ENCODE data around the gene THRAP3. TPM values are rescaled to one million over a fixed set of nuclear protein-coding genes. Genes with fewer than 3 reads are reported as not detected.

The THRAP3 gene
- total RNA-seq, 4 donors from 2014 or later: 64.1 to 102 (median 76.9) TPM

DNA sequence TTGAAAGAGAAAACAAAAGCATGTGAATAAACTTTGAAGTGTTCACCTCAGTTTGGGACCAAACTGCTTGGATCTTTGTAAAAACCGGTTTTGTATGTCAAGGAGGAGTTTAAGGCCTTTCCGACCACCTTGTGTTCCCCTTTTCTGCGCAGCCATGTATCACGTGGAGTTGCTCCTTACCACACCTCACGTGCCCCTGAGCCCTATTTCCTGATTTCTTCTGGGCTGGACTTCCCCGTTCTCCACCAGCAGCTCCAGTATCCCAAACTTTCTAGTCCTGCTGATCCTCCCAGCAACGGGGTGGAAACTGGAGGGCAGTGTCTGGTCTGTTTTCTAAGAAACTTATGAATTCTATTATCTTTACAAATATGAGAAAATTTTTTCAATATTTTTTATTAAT is 80.3 kb downstream of the THRAP3 start:
- WGBS, 2 donors: 67 to 68% methylated on average over 7 of the region's 7 CpGs
- TF ChIP-seq, protein P1, sequence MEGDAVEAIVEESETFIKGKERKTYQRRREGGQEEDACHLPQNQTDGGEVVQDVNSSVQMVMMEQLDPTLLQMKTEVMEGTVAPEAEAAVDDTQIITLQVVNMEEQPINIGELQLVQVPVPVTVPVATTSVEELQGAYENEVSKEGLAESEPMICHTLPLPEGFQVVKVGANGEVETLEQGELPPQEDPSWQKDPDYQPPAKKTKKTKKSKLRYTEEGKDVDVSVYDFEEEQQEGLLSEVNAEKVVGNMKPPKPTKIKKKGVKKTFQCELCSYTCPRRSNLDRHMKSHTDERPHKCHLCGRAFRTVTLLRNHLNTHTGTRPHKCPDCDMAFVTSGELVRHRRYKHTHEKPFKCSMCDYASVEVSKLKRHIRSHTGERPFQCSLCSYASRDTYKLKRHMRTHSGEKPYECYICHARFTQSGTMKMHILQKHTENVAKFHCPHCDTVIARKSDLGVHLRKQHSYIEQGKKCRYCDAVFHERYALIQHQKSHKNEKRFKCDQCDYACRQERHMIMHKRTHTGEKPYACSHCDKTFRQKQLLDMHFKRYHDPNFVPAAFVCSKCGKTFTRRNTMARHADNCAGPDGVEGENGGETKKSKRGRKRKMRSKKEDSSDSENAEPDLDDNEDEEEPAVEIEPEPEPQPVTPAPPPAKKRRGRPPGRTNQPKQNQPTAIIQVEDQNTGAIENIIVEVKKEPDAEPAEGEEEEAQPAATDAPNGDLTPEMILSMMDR (IDR thresholded peaks at IDR 0.05): no peak
- TF ChIP-seq POLR2A (IDR thresholded peaks at IDR 0.05): no peak
- intact Hi-C loops (cut with DNase I; ENCODE audit: low total_unique reads): no loop called here
- peak; percentile 44 to 86 for DNase-seq (ENCODE audit: low spot score in 2 of 2)
- no peak overlapping the region for H3K4me3 ChIP-seq (ENCODE audit: low read depth, poor library complexity, severe bottlenecking)

DNA sequence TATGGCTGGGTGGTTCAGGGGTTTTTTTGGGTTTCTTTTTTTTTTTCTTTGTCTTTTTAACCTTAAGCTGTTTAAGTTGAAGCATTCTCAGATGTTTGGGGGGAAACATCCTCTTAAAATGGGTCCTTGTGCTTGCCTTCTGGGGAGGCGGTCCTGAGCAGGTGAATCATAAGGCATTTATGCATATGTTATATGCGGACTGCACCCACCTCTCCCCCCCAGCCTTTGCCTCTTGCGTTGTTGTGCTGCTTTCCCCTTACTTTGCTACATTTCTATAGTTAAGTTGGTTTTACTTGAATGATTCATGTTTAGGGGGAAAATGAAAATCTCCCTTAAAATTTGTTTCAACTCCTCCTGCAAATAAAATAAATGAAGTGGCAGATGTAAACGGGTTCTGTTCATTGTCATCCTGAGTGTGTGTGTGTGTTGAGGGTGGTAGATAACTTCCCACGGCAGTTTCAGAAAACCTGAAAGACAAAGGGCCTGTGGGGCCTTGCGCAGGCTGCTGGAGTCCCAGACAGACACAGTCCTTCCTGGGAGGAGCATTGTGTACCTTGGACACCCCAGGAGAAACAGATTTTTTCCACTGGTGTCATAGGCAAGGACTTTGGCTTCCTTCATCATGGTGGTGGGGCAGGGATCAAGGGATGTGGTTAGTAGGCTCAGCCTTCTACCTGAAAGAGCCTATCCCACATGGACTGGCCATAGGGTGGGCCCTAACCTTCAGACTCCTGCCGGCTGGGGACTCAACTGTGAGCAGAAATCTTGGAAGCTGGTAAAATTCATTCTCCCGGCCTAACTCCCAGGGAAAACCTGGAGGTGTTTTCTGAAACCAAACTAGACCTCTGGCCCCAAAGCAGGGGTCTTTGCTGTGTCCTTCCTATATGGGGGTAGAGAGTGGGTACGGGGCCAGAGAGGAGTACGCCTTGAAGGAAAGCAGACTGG is 81.0 kb downstream of the THRAP3 start:
- WGBS, 2 donors: 58 to 68% methylated on average over 10 of the region's 10 CpGs
- peak in 1 of 2 donors; percentile 57 for DNase-seq (ENCODE audit: low spot score in 2 of 2)
- TF ChIP-seq, protein P1 (IDR thresholded peaks at IDR 0.05): no peak
- TF ChIP-seq POLR2A (IDR thresholded peaks at IDR 0.05): no peak
- H3K4me3 ChIP-seq (ENCODE audit: low read depth, poor library complexity, severe bottlenecking): no peak overlapping the region
- intact Hi-C loops (cut with DNase I; ENCODE audit: low total_unique reads): no loop called here

DNA sequence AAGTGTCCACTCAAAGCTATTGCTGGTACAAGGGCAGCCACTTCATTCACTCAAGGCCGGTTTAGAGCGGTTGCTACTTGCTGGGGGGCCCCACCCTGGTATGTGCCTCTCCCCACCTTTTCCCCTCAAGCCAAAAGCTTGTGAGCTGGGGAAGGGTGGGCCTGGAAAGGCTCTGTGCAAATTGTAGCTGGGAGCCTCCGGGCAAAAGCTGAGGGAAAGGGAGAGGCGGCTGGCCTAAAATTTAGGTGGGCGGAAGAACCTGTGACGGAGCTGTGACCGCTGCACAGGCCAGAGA is 81.6 kb downstream of the THRAP3 start:
- intact Hi-C loops (cut with DNase I; ENCODE audit: low total_unique reads): no loop called here
- WGBS, 2 donors: 28 to 51% methylated on average over 7 of the region's 7 CpGs
- DNase-seq (ENCODE audit: low spot score in 2 of 2): peak in 1 of 2 donors; percentile 85
- TF ChIP-seq, protein P1 (IDR thresholded peaks at IDR 0.05): no peak
- no peak for TF ChIP-seq POLR2A (IDR thresholded peaks at IDR 0.05)
- H3K4me3 ChIP-seq (ENCODE audit: low read depth, poor library complexity, severe bottlenecking): no peak overlapping the region

DNA sequence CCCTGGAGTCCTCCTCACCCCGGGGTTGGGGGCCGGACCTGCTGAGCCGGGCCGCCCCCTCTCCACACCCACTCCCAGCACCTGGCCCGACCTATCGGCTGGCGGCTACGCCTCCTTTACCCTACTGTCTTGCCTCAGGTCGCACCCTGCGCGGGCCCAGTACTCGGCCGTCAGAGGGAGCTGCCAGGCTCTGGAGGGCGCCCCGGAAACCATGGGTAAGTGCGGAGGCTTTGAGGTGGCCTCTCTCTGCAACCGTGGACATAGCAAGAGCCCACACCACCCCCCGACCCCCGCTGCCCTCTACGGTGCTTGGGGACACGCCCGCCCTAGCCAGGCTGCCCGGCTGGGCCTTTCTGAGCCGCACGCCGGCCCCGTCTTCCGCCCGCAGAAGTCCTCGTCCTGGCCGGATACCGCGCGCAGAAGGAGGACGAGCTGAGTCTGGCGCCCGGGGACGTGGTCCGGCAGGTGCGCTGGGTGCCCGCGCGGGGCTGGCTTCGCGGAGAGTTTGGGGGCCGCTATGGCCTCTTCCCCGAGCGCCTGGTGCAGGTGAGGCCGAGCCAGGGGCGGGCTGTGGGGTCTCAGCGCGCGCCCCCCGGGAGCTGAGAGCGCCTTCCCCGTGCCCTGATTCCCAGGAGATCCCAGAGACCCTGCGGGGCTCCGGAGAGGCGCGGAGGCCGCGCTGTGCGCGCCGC is 82.1 kb downstream of the THRAP3 start, which contains the start of gene SH3D21:
Gene SH3D21, plus strand, starts transcription at position 159 of the 692 bp plus-strand sequence. Its CDS starts 53 bp downstream, at position 212.
- peak within 1 kb of the TSS; percentile 60 for H3K4me3 ChIP-seq (ENCODE audit: low read depth, poor library complexity, severe bottlenecking)
- DNase-seq (ENCODE audit: low spot score in 2 of 2): peak; percentile 40 to 92
- intact Hi-C loops (cut with DNase I; ENCODE audit: low total_unique reads): no loop called here
- TF ChIP-seq POLR2A (IDR thresholded peaks at IDR 0.05): no peak
- TF ChIP-seq, protein P1 (IDR thresholded peaks at IDR 0.05): no peak
- WGBS, 2 donors: 6 to 9% methylated on average over 21 to 51 of the region's 65 CpGs

DNA sequence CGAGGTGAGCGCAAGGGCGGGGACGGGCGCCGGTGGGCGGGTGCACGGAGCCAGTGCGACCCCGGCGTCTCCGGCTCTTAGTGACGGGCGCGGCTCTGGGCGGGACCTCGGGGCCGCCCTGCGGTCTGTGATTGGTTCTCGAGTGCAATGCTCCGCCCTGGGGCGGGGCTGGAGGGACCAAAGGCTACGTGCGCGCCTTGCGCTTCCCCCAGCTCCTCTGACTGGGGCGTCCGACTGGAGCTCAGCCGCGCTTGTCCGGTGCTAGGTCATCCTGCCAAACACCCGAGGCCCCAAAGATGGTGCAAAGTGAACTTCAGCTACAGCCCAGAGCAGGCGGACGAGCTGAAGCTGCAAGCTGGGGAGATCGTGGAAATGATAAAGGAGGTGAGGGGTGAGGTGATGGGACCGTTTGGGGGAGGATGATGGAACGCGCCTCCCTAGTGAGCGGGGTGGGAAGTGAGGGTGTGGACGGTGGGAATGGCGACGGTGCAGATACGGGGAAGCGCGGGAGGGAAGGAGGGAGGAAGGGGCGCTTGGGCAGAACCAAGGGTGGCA is 82.7 kb downstream of the THRAP3 start:
- intact Hi-C loops (cut with DNase I; ENCODE audit: low total_unique reads): no loop called here
- peak overlapping the region; percentile 60 for H3K4me3 ChIP-seq (ENCODE audit: low read depth, poor library complexity, severe bottlenecking)
- TF ChIP-seq POLR2A (IDR thresholded peaks at IDR 0.05): no peak
- DNase-seq (ENCODE audit: low spot score in 2 of 2): peak; percentile 89 to 98
- 1 to 2% methylated on average over 37 to 46 of the region's 46 CpGs for WGBS, 2 donors

Measured in lower leg skin (tissue), 4 donors.